Measurements from ENCODE around the gene RNF150. TPM values are rescaled to one million over a fixed set of nuclear protein-coding genes. Genes with fewer than 3 reads are reported as not detected.

The RNF150 gene
- polyA plus RNA-seq, 1 donor from 2014 or later = 15.3 TPM

- no peak overlapping the region for H2AFZ ChIP-seq (ENCODE audit: low read depth, low read length)
- no peak overlapping the region for H3K27ac ChIP-seq (ENCODE audit: low read length)
- no peaks in the 10 kb centered on the region for H3K9me2 ChIP-seq (ENCODE audit: insufficient read depth, low read length)
- no peaks in the 10 kb centered on the region for H4K20me1 ChIP-seq (ENCODE audit: insufficient read depth)
- H3K4me2 ChIP-seq (ENCODE audit: low read length) = no peak overlapping the region
- H3K79me2 ChIP-seq (replicated peaks; ENCODE audit: insufficient read depth, low read length) = peaks cover 5% of the 10 kb centered on the region
- no peaks in the 10 kb centered on the region for H3K9me3 ChIP-seq (ENCODE audit: low read length)
- H3K36me3 ChIP-seq (ENCODE audit: insufficient read depth, low read length) = no peaks in the 10 kb centered on the region
- no peaks in the 10 kb centered on the region for H3K27me3 ChIP-seq (ENCODE audit: insufficient read depth, low read depth, low read length)
- no peak overlapping the region for H3K4me3 ChIP-seq (ENCODE audit: low read length)
- TF ChIP-seq EZH2 (IDR thresholded peaks at IDR 0.05; ENCODE audit: borderline replicate concordance, insufficient read depth, low read length, poor library complexity, severe bottlenecking) (no peak), TAF1 (IDR thresholded peaks at IDR 0.05; ENCODE audit: low read depth) (no peak), REST (IDR thresholded peaks at IDR 0.05; ENCODE audit: borderline replicate concordance) (no peak), CTCF (IDR thresholded peaks at IDR 0.05; ENCODE audit: poor library complexity, severe bottlenecking) (no peak), MXI1 (conservative IDR thresholded peaks at IDR 0.05; ENCODE audit: poor library complexity, severe bottlenecking) (no peak), POLR2AphosphoS5 (IDR thresholded peaks at IDR 0.05) (no peak), RAD21 (conservative IDR thresholded peaks at IDR 0.05) (no peak)
- no peaks in the 10 kb centered on the region for H3F3A ChIP-seq (ENCODE audit: insufficient read depth, low read length, poor library complexity, severe bottlenecking)
- no peak overlapping the region for H3K9ac ChIP-seq (ENCODE audit: low read length)
Measured at GRCh38 chr4:141078871-141079270, 54.4 kb downstream of the RNF150 start.

- Histone ChIP-seq H3K79me2 (replicated peaks; ENCODE audit: insufficient read depth, low read length) (no peaks in the 10 kb centered on the region), H3F3A (ENCODE audit: insufficient read depth, low read length, poor library complexity, severe bottlenecking) (no peaks in the 10 kb centered on the region), H3K27ac (ENCODE audit: low read length) (no peak overlapping the region), H3K27me3 (ENCODE audit: insufficient read depth, low read depth, low read length) (no peaks in the 10 kb centered on the region), H3K4me3 (ENCODE audit: low read length) (no peak overlapping the region), H3K9me3 (ENCODE audit: low read length) (no peaks in the 10 kb centered on the region), H3K9me2 (ENCODE audit: insufficient read depth, low read length) (no peaks in the 10 kb centered on the region), H3K4me2 (ENCODE audit: low read length) (no peak overlapping the region), H3K9ac (ENCODE audit: low read length) (no peak overlapping the region), H2AFZ (ENCODE audit: low read depth, low read length) (no peak overlapping the region), H3K36me3 (ENCODE audit: insufficient read depth, low read length) (no peaks in the 10 kb centered on the region), H4K20me1 (ENCODE audit: insufficient read depth) (no peaks in the 10 kb centered on the region)
- TF ChIP-seq CTCF (IDR thresholded peaks at IDR 0.05; ENCODE audit: poor library complexity, severe bottlenecking) (no peak), POLR2AphosphoS5 (IDR thresholded peaks at IDR 0.05) (no peak), TAF1 (IDR thresholded peaks at IDR 0.05; ENCODE audit: low read depth) (no peak), EZH2 (IDR thresholded peaks at IDR 0.05; ENCODE audit: borderline replicate concordance, insufficient read depth, low read length, poor library complexity, severe bottlenecking) (no peak), REST (IDR thresholded peaks at IDR 0.05; ENCODE audit: borderline replicate concordance) (no peak), SMC3 (conservative IDR thresholded peaks at IDR 0.05; ENCODE audit: poor library complexity) (no peak), EP300 (conservative IDR thresholded peaks at IDR 0.05; ENCODE audit: poor library complexity, severe bottlenecking) (no peak), RAD21 (conservative IDR thresholded peaks at IDR 0.05) (no peak), MXI1 (conservative IDR thresholded peaks at IDR 0.05; ENCODE audit: poor library complexity, severe bottlenecking) (no peak)
Measured at GRCh38 chr4:141077611-141078225, 55.6 kb downstream of the RNF150 start.

Data from neural cell (in vitro differentiated cells).